Stomach (tissue), 4 donors: ENCODE results near the gene LACC1.

Experiments used
- CTCF ChIP-seq, 7 experiments: fragments of 450-650 bp in 4 of 7; fragments of 200-600 bp in 3 of 7; sonication (generic) in 3 of 7; IDR thresholded peaks; one replicate each; pipeline ENCODE4 v1.5.1; 2016 to 2019; ENCODE audit warnings: antibody characterized with exemption in 7 of 7, control low read depth in 2 of 7, mild to moderate bottlenecking in 1 of 7
- EP300 ChIP-seq: sonication (generic); formaldehyde crosslinking; IDR thresholded peaks from one replicate; pipeline ENCODE4 v1.6.1; 2017; ENCODE audit warnings: antibody characterized with exemption

GRCh38 chr13:43850873-43851272, 28.8 kb upstream of the LACC1 start:
- no peak for TF ChIP-seq CTCF (IDR thresholded peaks at IDR 0.05)
- TF ChIP-seq EP300 = no peak
